Ovary (tissue), 3 donors: ENCODE results near the gene CADPS2.

ENCODE experiments used
- EP300 ChIP-seq: sonication (generic); formaldehyde crosslinking; IDR thresholded peaks from one replicate; pipeline ENCODE4 v1.6.1; 2017; ENCODE audit warnings: antibody characterized with exemption
- POLR2A ChIP-seq: fragments of 450-650 bp; IDR thresholded peaks from one replicate; pipeline ENCODE4 v1.6.1; 2017; ENCODE audit warnings: antibody characterized with exemption, mild to moderate bottlenecking, moderate library complexity
- TF ChIP-seq, protein P1 (sequence below), 3 donors: fragments of 450-650 bp in 2 of 3; fragments of 200-600 bp in 1 of 3; IDR thresholded peaks; one replicate each; pipeline versions ENCODE4 v1.5.1 to v1.8.0; 2016 to 2022; ENCODE audit warnings: antibody characterized with exemption in 3 of 3, mild to moderate bottlenecking in 1 of 3
- donor health status: DM: no; HTN: no; CAD: no.

DNA sequence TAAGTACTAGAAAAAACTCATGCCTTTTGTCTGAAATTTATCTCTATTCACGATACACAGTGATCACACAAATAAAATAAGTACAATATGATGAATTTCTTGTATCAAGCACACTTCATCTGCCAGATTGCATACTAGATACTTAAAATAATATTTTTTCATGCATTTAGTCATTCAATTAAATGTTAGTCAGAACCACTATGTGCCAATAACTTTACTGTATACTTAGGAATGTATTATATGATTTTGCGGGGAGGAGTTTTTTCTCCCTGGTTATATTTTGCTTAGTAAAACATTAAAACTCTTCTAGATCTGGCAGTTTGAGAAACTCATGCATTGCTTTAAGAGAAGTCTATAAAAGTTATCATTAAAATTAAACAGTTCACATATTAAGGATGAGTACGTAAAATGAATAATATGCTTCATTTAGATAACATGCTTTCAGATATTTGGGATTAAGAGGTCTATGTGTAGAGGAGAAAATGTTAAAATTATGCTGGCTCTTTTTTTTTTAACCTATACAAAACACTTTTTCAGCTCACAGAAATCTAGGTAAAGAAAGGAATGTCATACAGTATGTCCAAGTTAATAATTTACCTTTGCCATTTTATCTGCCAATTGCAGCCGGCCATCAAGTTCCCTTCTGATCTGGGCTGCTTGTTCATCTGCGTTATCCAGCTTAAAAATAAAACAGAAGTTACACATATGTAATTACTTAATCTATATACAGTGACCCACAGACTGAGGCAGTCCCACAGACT is 257.4 kb downstream of the CADPS2 start:
- no peak for TF ChIP-seq EP300
- TF ChIP-seq, protein P1, sequence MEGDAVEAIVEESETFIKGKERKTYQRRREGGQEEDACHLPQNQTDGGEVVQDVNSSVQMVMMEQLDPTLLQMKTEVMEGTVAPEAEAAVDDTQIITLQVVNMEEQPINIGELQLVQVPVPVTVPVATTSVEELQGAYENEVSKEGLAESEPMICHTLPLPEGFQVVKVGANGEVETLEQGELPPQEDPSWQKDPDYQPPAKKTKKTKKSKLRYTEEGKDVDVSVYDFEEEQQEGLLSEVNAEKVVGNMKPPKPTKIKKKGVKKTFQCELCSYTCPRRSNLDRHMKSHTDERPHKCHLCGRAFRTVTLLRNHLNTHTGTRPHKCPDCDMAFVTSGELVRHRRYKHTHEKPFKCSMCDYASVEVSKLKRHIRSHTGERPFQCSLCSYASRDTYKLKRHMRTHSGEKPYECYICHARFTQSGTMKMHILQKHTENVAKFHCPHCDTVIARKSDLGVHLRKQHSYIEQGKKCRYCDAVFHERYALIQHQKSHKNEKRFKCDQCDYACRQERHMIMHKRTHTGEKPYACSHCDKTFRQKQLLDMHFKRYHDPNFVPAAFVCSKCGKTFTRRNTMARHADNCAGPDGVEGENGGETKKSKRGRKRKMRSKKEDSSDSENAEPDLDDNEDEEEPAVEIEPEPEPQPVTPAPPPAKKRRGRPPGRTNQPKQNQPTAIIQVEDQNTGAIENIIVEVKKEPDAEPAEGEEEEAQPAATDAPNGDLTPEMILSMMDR (IDR thresholded peaks at IDR 0.05): no peak
- no peak for TF ChIP-seq POLR2A
